SK-N-SH (cell line): ENCODE results near the gene ZNF133. TPM values are rescaled to one million over a fixed set of nuclear protein-coding genes. Genes with fewer than 3 reads are reported as not detected.

Experiments used
- CTCF ChIA-PET: fragments of 300-600, 350-600 bp; formaldehyde crosslinking; extraction: SDS; loops from one replicate; lab custom pipeline; 2021; lab: Yijun Ruan, JAX
- POLR2A ChIA-PET: fragments of 350-600 bp; sonication (Branson Sonifier 250); formaldehyde crosslinking; extraction: SDS; loops from one replicate; lab custom pipeline; 2020; ENCODE audit warnings: antibody characterized with exemption, inconsistent platforms; lab: Yijun Ruan, JAX
- DNase-seq: peaks from one replicate; pipeline ENCODE4 v3.0.0; 2012
- H2AFZ ChIP-seq: fragments of 200-600 bp; sonication (generic); 2 replicates; pipeline ENCODE4 v1.8.1; 2016; ENCODE audit warnings: antibody characterized with exemption, mild to moderate bottlenecking, low read depth
- H3F3A ChIP-seq: fragments of 200-600 bp; sonication (generic); replicated peaks from 2 replicates; pipeline ENCODE3; 2016; ENCODE audit warnings: antibody characterized with exemption, mild to moderate bottlenecking; ENCODE audit not compliant: insufficient read depth
- H3K27ac ChIP-seq, 2 experiments: fragments of 200-500 bp in 1 of 2; fragments of 200-600 bp in 1 of 2; sonication (Bioruptor generic) in 1 of 2; sonication (generic), shearing (Covaris generic) in 1 of 2; 2 replicates each; pipeline versions ENCODE4 v1.5.1 to v1.6.1; 2014 to 2016; ENCODE audit warnings: low read depth in 2 of 2, inconsistent platforms in 1 of 2, low read length in 1 of 2, mild to moderate bottlenecking in 1 of 2, mixed read lengths in 1 of 2
- H3K27me3 ChIP-seq: fragments of 200-600 bp; sonication (generic), shearing (Covaris generic); 2 replicates; pipeline ENCODE4 v1.6.1; 2016; ENCODE audit warnings: mixed run types; ENCODE audit not compliant: insufficient read depth
- H3K36me3 ChIP-seq, 2 experiments: fragments of 200-500 bp in 1 of 2; fragments of 200-600 bp in 1 of 2; sonication (Bioruptor generic) in 1 of 2; sonication (generic) in 1 of 2; replicated peaks in 1 of 2; 2 replicates each; pipeline versions ENCODE3 to v1.5.1; 2014 to 2016; ENCODE audit warnings: low read length in 1 of 2, mild to moderate bottlenecking in 1 of 2; ENCODE audit not compliant: insufficient read depth in 2 of 2, control insufficient read depth in 1 of 2
- H3K4me1 ChIP-seq, 2 experiments: fragments of 200-500 bp in 1 of 2; fragments of 200-600 bp in 1 of 2; sonication (Bioruptor generic) in 1 of 2; sonication (generic), shearing (Covaris generic) in 1 of 2; 2 replicates each; pipeline versions ENCODE4 v1.5.1 to v1.6.1; 2014 to 2016; ENCODE audit warnings: low read depth in 1 of 2, low read length in 1 of 2, mixed run types in 1 of 2; ENCODE audit not compliant: insufficient read depth in 2 of 2, control insufficient read depth in 1 of 2
- H3K4me2 ChIP-seq: fragments of 200-600 bp; sonication (generic), shearing (Covaris generic); 2 replicates; pipeline ENCODE4 v1.6.1; 2017; ENCODE audit warnings: mixed run types
- H3K4me3 ChIP-seq, 2 experiments: fragments of 200-500 bp in 1 of 2; fragments of 200-600 bp in 1 of 2; sonication (Bioruptor generic) in 1 of 2; sonication (generic), shearing (Covaris generic) in 1 of 2; 2 replicates each; pipeline versions ENCODE4 v1.5.1 to v1.8.1; 2014 to 2016; ENCODE audit warnings: low read depth in 2 of 2, inconsistent platforms in 1 of 2, low read length in 1 of 2, mild to moderate bottlenecking in 1 of 2, mixed read lengths in 1 of 2, moderate library complexity in 1 of 2
- H3K79me2 ChIP-seq: fragments of 200-600 bp; sonication (generic); 2 replicates; pipeline ENCODE4 v1.8.1; 2017; ENCODE audit warnings: mild to moderate bottlenecking; ENCODE audit not compliant: insufficient read depth
- H3K9ac ChIP-seq: fragments of 200-600 bp; sonication (generic); 2 replicates; pipeline ENCODE4 v1.6.1; 2017; ENCODE audit warnings: mixed run types
- H3K9me2 ChIP-seq: fragments of 200-600 bp; sonication (generic); 2 replicates; pipeline ENCODE4 v1.6.1; 2017; ENCODE audit warnings: mixed run types
- H3K9me3 ChIP-seq: fragments of 200-600 bp; sonication (generic); 2 replicates; pipeline ENCODE4 v1.6.1; 2017; ENCODE audit warnings: mixed run types, mild to moderate bottlenecking, moderate library complexity
- H4K20me1 ChIP-seq: fragments of 200-600 bp; sonication (generic); 2 replicates; pipeline ENCODE4 v1.6.1; 2017; ENCODE audit warnings: mild to moderate bottlenecking, mixed run types; ENCODE audit not compliant: insufficient read depth
- CHD2 ChIP-seq: fragments of 150-350 bp; IDR thresholded peaks from 2 replicates; pipeline ENCODE4 v1.6.1; 2018; ENCODE audit warnings: low read length; ENCODE audit not compliant: partially characterized antibody
- CTCF ChIP-seq: fragments of 200-600 bp; sonication (generic); IDR thresholded peaks from 2 replicates; pipeline ENCODE4 v1.6.1; 2017; ENCODE audit warnings: antibody characterized with exemption, mild to moderate bottlenecking, moderate library complexity
- ELF1 ChIP-seq: IDR thresholded peaks from 2 replicates; pipeline ENCODE4 v1.4.0; 2012
- FOSL2 ChIP-seq: IDR thresholded peaks from 2 replicates; pipeline ENCODE4 v1.4.0; 2012; ENCODE audit warnings: low read depth, mild to moderate bottlenecking, moderate library complexity, borderline replicate concordance
- FOXM1 ChIP-seq: IDR thresholded peaks from 2 replicates; pipeline ENCODE4 v1.4.0; 2012; ENCODE audit warnings: low read depth, mild to moderate bottlenecking
- JUND ChIP-seq: IDR thresholded peaks from 2 replicates; pipeline ENCODE4 v1.4.0; 2012
- MEF2A ChIP-seq: IDR thresholded peaks from 2 replicates; pipeline ENCODE4 v1.4.0; 2012; ENCODE audit warnings: low read depth, borderline replicate concordance
- MXI1 ChIP-seq: IDR thresholded peaks from 2 replicates; pipeline ENCODE4 v1.6.1; 2012; ENCODE audit warnings: mild to moderate bottlenecking, low read depth, low read length, improper control_type of control experiment
- NRF1 ChIP-seq: IDR thresholded peaks from 2 replicates; pipeline ENCODE4 v1.6.1; 2012; ENCODE audit warnings: low read depth, mild to moderate bottlenecking, low read length
- POLR2AphosphoS5 ChIP-seq: IDR thresholded peaks from 2 replicates; pipeline ENCODE4 v1.6.1; 2012; ENCODE audit warnings: low read depth, low read length
- RCOR1 ChIP-seq: fragments of 150-350 bp; IDR thresholded peaks from 2 replicates; pipeline ENCODE4 v1.6.1; 2017; ENCODE audit warnings: antibody characterized with exemption, low read length
- RFX5 ChIP-seq: IDR thresholded peaks from 2 replicates; pipeline ENCODE4 v1.6.1; 2012; ENCODE audit warnings: mild to moderate bottlenecking, improper control_type of control experiment, low read length
- RXRA ChIP-seq: IDR thresholded peaks from 2 replicates; pipeline ENCODE4 v1.4.0; 2012; ENCODE audit warnings: low read depth, mild to moderate bottlenecking, borderline replicate concordance
- TEAD4 ChIP-seq: IDR thresholded peaks from 2 replicates; pipeline ENCODE4 v1.4.0; 2012; ENCODE audit warnings: mild to moderate bottlenecking, borderline replicate concordance; ENCODE audit not compliant: insufficient read depth
- USF1 ChIP-seq: IDR thresholded peaks from 2 replicates; pipeline ENCODE4 v1.4.0; 2012; ENCODE audit warnings: low read depth, borderline replicate concordance
- USF2 ChIP-seq: fragments of 150-350 bp; IDR thresholded peaks from 2 replicates; pipeline ENCODE4 v1.6.1; 2017; ENCODE audit warnings: antibody characterized with exemption, low read length, low read depth, borderline replicate concordance
- WGBS: methylation state at CpG from one replicate; pipeline ENCODE4 v1.1.6; 2017; ENCODE audit warnings: low lambda C conversion rate; 5-methylcytosine and 5-hydroxymethylcytosine counted together
- polyA plus RNA-seq, 3 experiments: library from polyadenylated mRNA; depleted of rRNA; stranded (reverse); fragments of >200 nt; gene quantifications; 2 replicates each; pipeline ENCODE4 v1.2.3, GENCODE V29; 2012

Gene ZNF133
- polyA plus RNA-seq, 1 of the 3 experiments (the other 2 are of a cell fraction): 15.5 TPM

GRCh38 chr20:18288749-18289267 is 481 bp downstream of the ZNF133 start:
- H3K36me3 ChIP-seq: peaks cover 6 to 16% of the 10 kb centered on the region in 2 experiments
- H3F3A ChIP-seq: no peaks in the 10 kb centered on the region
- peak overlapping the region; percentile 95 for H2AFZ ChIP-seq
- WGBS: 6% methylated on average over 12 of the region's 19 CpGs
- TF ChIP-seq MEF2A (no peak), CHD2 (no peak), MXI1 (no peak), JUND (no peak), POLR2AphosphoS5 (no peak), RXRA (no peak), FOSL2 (no peak), RCOR1 (no peak), ELF1 (no peak), USF2 (no peak), NRF1 (no peak), FOXM1 (no peak), CTCF (no peak), RFX5 (no peak), USF1 (no peak), TEAD4 (no peak)
- TF ChIP-seq, all 33 proteins: peak for 0
- Histone ChIP-seq H3K79me2 (peaks cover 45% of the 10 kb centered on the region), H3K27ac (peak overlapping the region; percentile 84 to 98; a peak in 3 of 4 replicates), H3K9me2 (no peaks in the 10 kb centered on the region), H3K27me3 (no peaks in the 10 kb centered on the region), H3K4me3 (peak overlapping the region; percentile 95 to 99), H3K9ac (peak overlapping the region; percentile 88), H3K4me2 (peak overlapping the region; percentile 98), H3K4me1 (peaks cover 6 to 14% of the 10 kb centered on the region in 2 experiments; a peak in 3 of 4 replicates), H3K9me3 (peaks cover 4% of the 10 kb centered on the region; the same call in 1 of the 2 replicates), H4K20me1 (no peaks in the 10 kb centered on the region)
- CTCF ChIA-PET: interaction anchor here (0.9 to 2.1 kb wide), 3 partner anchors 13 to 30 kb away, joined by 3 to 9 read pairs (median 6); no protein-coding TSS in a partner anchor
- DNase-seq: peak; percentile 37
- POLR2A ChIA-PET: interaction anchor here (0.8 to 1.5 kb wide), 5 partner anchors 13 to 219 kb away, joined by 3 to 13 read pairs (median 4); partner anchors contain the start of genes DZANK1, POLR3F and SEC23B
